ENCODE measurements around the gene GRAP2. TPM values are rescaled to one million over a fixed set of nuclear protein-coding genes. Genes with fewer than 3 reads are reported as not detected.

The GRAP2 gene
- total and polyA plus RNA-seq, 9 of the 15 experiments (the other 6 are each of a cell fraction or from before 2014, with no cell fraction given) = 4.8 to 88.7 (median 60.4) TPM

GRCh38 chr22:39989633-39990032 is 88.7 kb downstream of the GRAP2 start:
- intact Hi-C loops (cut with micrococcal nuclease) = no loop called here
- CTCF ChIA-PET (ENCODE audit: low intra/inter-chr PET ratio) = no interaction called here
- no TSS peak for BruUV-seq (replicated peaks)

DNA sequence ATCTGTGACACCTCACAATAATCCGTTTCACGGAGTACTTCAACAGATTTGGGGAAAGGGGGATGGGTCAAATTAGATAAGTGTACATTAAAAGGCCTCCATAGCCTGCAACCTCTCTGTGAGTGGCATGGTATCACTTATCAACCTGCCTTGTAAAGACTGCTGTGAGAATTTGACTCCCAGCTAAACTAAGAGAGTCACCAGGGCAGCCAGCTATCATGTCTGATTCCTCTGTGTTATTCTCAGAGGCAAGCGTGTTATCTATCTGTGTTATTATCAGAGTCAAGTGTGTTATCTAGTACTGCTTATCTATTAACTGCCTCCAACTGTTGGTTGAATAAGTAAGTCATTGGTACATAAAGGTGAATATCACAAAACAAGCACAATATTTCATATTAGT is 89.8 kb downstream of the GRAP2 start:
- in situ Hi-C loops (cut with MboI) (no loop called here), intact Hi-C loops (cut with micrococcal nuclease) (no loop called here)
- H3K9ac ChIP-seq (ENCODE audit: insufficient read depth in 1 of 2, low read depth in 2 of 2, low read length in 2 of 2) = no peak overlapping the region
- H3K9me3 ChIP-seq (replicated peaks; ENCODE audit: control insufficient read depth, insufficient read depth, low read depth, low read length) = no peaks in the 10 kb centered on the region
- BruUV-seq (replicated peaks) = no TSS peak
- FAIRE-seq (no peak), ATAC-seq (no peak), DNase-seq (ENCODE audit: extremely low read depth in 1 of 4, low spot score in 3 of 4) (peak in 1 of 4 experiments; percentile 24)
- no peak overlapping the region for H2AFZ ChIP-seq (ENCODE audit: low read depth, low read length)
- POLR2A ChIA-PET = interaction anchor here (0.6 to 1.4 kb wide), 4 partner anchors 11 to 673 kb away, joined by 3 to 8 read pairs (median 3); no protein-coding TSS in a partner anchor
- no peak overlapping the region for H3K4me2 ChIP-seq (ENCODE audit: insufficient read depth, low read length)
- 30% methylated on average over 3 of the region's 3 CpGs for WGBS (ENCODE audit: insufficient coverage, low coverage, missing lambda C conversion rate)
- peaks cover 18 to 34% of the 10 kb centered on the region in 2 experiments; a peak in 4 of 5 replicates for H3K4me1 ChIP-seq (replicated peaks in 1 of 2; ENCODE audit: control insufficient read depth in 2 of 2, insufficient read depth in 2 of 2, low read length in 2 of 2)
- H3K36me3 ChIP-seq (ENCODE audit: control insufficient read depth, insufficient read depth, low read length) = no peaks in the 10 kb centered on the region
- CTCF ChIA-PET (ENCODE audit: low intra/inter-chr PET ratio) = no interaction called here
- no peak overlapping the region for H3K27ac ChIP-seq (ENCODE audit: extremely low read depth, low read depth, low read length)
- no peaks in the 10 kb centered on the region for H3K79me2 ChIP-seq (ENCODE audit: control insufficient read depth, insufficient read depth, low read length)
- H3K27me3 ChIP-seq (ENCODE audit: control insufficient read depth in 2 of 2, insufficient read depth in 2 of 2, low read length in 2 of 2) = no peaks in the 10 kb centered on the region
- H3K4me3 ChIP-seq = no peak overlapping the region
- H3K9me1 ChIP-seq (ENCODE audit: control insufficient read depth, insufficient read depth, low read length) = no peaks in the 10 kb centered on the region
- no peaks in the 10 kb centered on the region for H4K20me1 ChIP-seq (replicated peaks; ENCODE audit: control insufficient read depth, insufficient read depth, low read length)
- no peak for TF ChIP-seq HDAC1 (IDR thresholded peaks at IDR 0.05)
- TF ChIP-seq THRA (IDR thresholded peaks at IDR 0.05) = no peak
- peak; percentile 45; the same call in 1 of the 2 replicates for TF ChIP-seq ZFP1 (CRISPR knock-in tag; IDR thresholded peaks at IDR 0.05)
- no peak for TF ChIP-seq RFX7 (CRISPR knock-in tag; IDR thresholded peaks at IDR 0.05)
- TF ChIP-seq, protein P1, sequence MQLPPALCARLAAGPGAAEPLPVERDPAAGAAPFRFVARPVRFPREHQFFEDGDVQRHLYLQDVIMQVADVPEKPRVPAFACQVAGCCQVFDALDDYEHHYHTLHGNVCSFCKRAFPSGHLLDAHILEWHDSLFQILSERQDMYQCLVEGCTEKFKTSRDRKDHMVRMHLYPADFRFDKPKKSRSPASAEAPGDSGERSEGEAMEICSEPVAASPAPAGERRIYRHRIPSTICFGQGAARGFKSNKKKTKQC (CRISPR knock-in tag; IDR thresholded peaks at IDR 0.05) = no peak
- no peak for TF ChIP-seq BRD4 (IDR thresholded peaks at IDR 0.05)
- TF ChIP-seq ZNF347 (CRISPR knock-in tag; IDR thresholded peaks at IDR 0.05; ENCODE audit: low read depth) = no peak

More at GRCh38 chr22:39989633-39990032, 88.7 kb downstream of the GRAP2 start:
- H3K9ac ChIP-seq (ENCODE audit: insufficient read depth in 1 of 2, low read depth in 2 of 2, low read length in 2 of 2) = peak overlapping the region in 1 of 2 experiments; percentile 54; a peak in 1 of 4 replicates
- no peak overlapping the region for H3K4me3 ChIP-seq
- H3K79me2 ChIP-seq (ENCODE audit: control insufficient read depth, insufficient read depth, low read length) = no peaks in the 10 kb centered on the region
- H3K36me3 ChIP-seq (ENCODE audit: control insufficient read depth, insufficient read depth, low read length) = no peaks in the 10 kb centered on the region
- FAIRE-seq (no peak), ATAC-seq (no peak), DNase-seq (ENCODE audit: extremely low read depth in 1 of 4, low spot score in 3 of 4) (no peak)
- H4K20me1 ChIP-seq (replicated peaks; ENCODE audit: control insufficient read depth, insufficient read depth, low read length) = no peaks in the 10 kb centered on the region
- WGBS (ENCODE audit: insufficient coverage, low coverage, missing lambda C conversion rate) = 96% methylated on average over 4 of the region's 7 CpGs
- no peak overlapping the region for H2AFZ ChIP-seq (ENCODE audit: low read depth, low read length)
- H3K9me3 ChIP-seq (replicated peaks; ENCODE audit: control insufficient read depth, insufficient read depth, low read depth, low read length) = no peaks in the 10 kb centered on the region
- TF ChIP-seq PCBP2 (IDR thresholded peaks at IDR 0.05; ENCODE audit: low read depth, low read length, poor library complexity, severe bottlenecking) = no peak
- no peak for TF ChIP-seq CBFB (CRISPR knock-in tag; IDR thresholded peaks at IDR 0.05)
- no peak for TF ChIP-seq CBX1 (IDR thresholded peaks at IDR 0.05; ENCODE audit: low read depth)
- no peak for TF ChIP-seq HCFC1 (IDR thresholded peaks at IDR 0.05; ENCODE audit: low read depth, low read length)
- no peak for TF ChIP-seq TEAD1 (CRISPR knock-in tag; IDR thresholded peaks at IDR 0.05)
- TF ChIP-seq DDX20 (tag; IDR thresholded peaks at IDR 0.05; ENCODE audit: low read depth) = no peak
- TF ChIP-seq TRIM24 (IDR thresholded peaks at IDR 0.05) = no peak
- no peak for TF ChIP-seq JUN (IDR thresholded peaks at IDR 0.05; ENCODE audit: borderline replicate concordance, low read depth, low read length)
- TF ChIP-seq JUN (CRISPR knock-in tag; IDR thresholded peaks at IDR 0.05; ENCODE audit: borderline replicate concordance) = no peak
- TF ChIP-seq FOSL1 (tag; conservative IDR thresholded peaks at IDR 0.05) = no peak
- TF ChIP-seq BCOR (IDR thresholded peaks at IDR 0.05) = no peak
- TF ChIP-seq NR2C1 (IDR thresholded peaks at IDR 0.05) = no peak
- no peak for TF ChIP-seq NR2C1 (tag; IDR thresholded peaks at IDR 0.05)
- no peak for TF ChIP-seq HDAC6 (IDR thresholded peaks at IDR 0.05; ENCODE audit: low read depth, low read length)
- TF ChIP-seq MAFF (IDR thresholded peaks at IDR 0.05; ENCODE audit: low read length) = no peak
- no peak for TF ChIP-seq ZNF76 (CRISPR knock-in tag; IDR thresholded peaks at IDR 0.05; ENCODE audit: borderline replicate concordance)
- no peak overlapping the region for H3K27ac ChIP-seq (ENCODE audit: extremely low read depth, low read depth, low read length)
- H3K4me1 ChIP-seq (replicated peaks in 1 of 2; ENCODE audit: control insufficient read depth in 2 of 2, insufficient read depth in 2 of 2, low read length in 2 of 2) = peaks cover 9 to 34% of the 10 kb centered on the region in 2 experiments; a peak in 4 of 5 replicates
- H3K4me2 ChIP-seq (ENCODE audit: insufficient read depth, low read length) = no peak overlapping the region
- POLR2A ChIA-PET = no interaction called here
- in situ Hi-C loops (cut with MboI) = no loop called here
- no peaks in the 10 kb centered on the region for H3K9me1 ChIP-seq (ENCODE audit: control insufficient read depth, insufficient read depth, low read length)
- H3K27me3 ChIP-seq (ENCODE audit: control insufficient read depth in 2 of 2, insufficient read depth in 2 of 2, low read length in 2 of 2) = no peaks in the 10 kb centered on the region

All from K562 (cell line).